ENCODE results near the gene CALD1.

Gene CALD1

GRCh38 chr7:134842062-134842461 is 62.6 kb downstream of the CALD1 start:
- Histone ChIP-seq H3K4me1 (ENCODE audit: insufficient read depth, low read length, poor library complexity, severe bottlenecking) (no peaks in the 10 kb centered on the region), H3K9me3 (ENCODE audit: insufficient read depth, low read depth, low read length) (no peaks in the 10 kb centered on the region), H3F3A (ENCODE audit: low read depth) (no peaks in the 10 kb centered on the region), H3K36me3 (ENCODE audit: insufficient read depth, low read length) (no peaks in the 10 kb centered on the region), H3K4me3 (ENCODE audit: low read length, poor library complexity, severe bottlenecking) (no peak overlapping the region), H3K27me3 (ENCODE audit: insufficient read depth, low read length, poor library complexity, severe bottlenecking) (no peaks in the 10 kb centered on the region), H3K9me2 (replicated peaks; ENCODE audit: low read depth, low read length) (no peaks in the 10 kb centered on the region), H2AFZ (ENCODE audit: low read length) (no peak overlapping the region), H3K4me2 (ENCODE audit: low read depth, low read length, poor library complexity, severe bottlenecking) (no peak overlapping the region), H3K9ac (ENCODE audit: low read depth, low read length, poor library complexity, severe bottlenecking) (no peak overlapping the region), H4K20me1 (ENCODE audit: insufficient read depth, low read length, poor library complexity, severe bottlenecking) (no peaks in the 10 kb centered on the region), H3K79me2 (ENCODE audit: insufficient read depth, low read length) (no peaks in the 10 kb centered on the region)
- no peak for TF ChIP-seq EZH2phosphoT487 (IDR thresholded peaks at IDR 0.05; ENCODE audit: borderline replicate concordance)
- TF ChIP-seq, protein P1, sequence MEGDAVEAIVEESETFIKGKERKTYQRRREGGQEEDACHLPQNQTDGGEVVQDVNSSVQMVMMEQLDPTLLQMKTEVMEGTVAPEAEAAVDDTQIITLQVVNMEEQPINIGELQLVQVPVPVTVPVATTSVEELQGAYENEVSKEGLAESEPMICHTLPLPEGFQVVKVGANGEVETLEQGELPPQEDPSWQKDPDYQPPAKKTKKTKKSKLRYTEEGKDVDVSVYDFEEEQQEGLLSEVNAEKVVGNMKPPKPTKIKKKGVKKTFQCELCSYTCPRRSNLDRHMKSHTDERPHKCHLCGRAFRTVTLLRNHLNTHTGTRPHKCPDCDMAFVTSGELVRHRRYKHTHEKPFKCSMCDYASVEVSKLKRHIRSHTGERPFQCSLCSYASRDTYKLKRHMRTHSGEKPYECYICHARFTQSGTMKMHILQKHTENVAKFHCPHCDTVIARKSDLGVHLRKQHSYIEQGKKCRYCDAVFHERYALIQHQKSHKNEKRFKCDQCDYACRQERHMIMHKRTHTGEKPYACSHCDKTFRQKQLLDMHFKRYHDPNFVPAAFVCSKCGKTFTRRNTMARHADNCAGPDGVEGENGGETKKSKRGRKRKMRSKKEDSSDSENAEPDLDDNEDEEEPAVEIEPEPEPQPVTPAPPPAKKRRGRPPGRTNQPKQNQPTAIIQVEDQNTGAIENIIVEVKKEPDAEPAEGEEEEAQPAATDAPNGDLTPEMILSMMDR (conservative IDR thresholded peaks at IDR 0.05; ENCODE audit: low read length): no peak

DNA sequence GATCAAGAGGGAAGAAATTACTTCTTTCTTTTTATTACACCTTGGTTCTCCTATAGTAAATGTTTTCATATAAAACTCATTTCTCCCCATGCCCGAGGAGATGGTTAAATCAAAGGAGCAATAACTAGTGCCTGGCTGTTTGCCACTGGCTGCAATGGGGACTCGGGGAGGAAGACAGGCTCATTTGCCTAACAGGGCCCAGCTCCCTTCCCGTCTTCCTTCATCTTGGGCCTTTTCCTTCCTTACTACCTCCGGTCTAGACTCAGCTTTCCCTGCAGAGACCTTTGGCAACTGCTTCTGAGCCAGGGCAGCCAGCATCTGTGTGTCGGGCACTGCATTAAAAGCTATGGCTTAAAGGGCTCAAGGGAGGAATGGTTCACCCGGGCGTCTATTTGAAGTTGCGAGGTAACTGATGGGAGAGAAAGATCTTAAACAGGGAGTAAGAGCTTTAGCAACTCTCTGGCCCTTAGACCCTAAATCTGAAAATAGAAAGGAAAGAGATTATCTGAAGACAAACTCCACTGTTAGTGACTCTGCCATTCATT is 63.5 kb downstream of the CALD1 start:
- TF ChIP-seq, protein P1 (conservative IDR thresholded peaks at IDR 0.05; ENCODE audit: low read length): no peak
- TF ChIP-seq EZH2phosphoT487 (IDR thresholded peaks at IDR 0.05; ENCODE audit: borderline replicate concordance): no peak
- Histone ChIP-seq H3K9ac (ENCODE audit: low read depth, low read length, poor library complexity, severe bottlenecking) (no peak overlapping the region), H3K4me3 (ENCODE audit: low read length, poor library complexity, severe bottlenecking) (no peak overlapping the region), H3K9me3 (ENCODE audit: insufficient read depth, low read depth, low read length) (no peaks in the 10 kb centered on the region), H3K27me3 (ENCODE audit: insufficient read depth, low read length, poor library complexity, severe bottlenecking) (no peaks in the 10 kb centered on the region), H3K9me2 (replicated peaks; ENCODE audit: low read depth, low read length) (no peaks in the 10 kb centered on the region), H3K36me3 (ENCODE audit: insufficient read depth, low read length) (no peaks in the 10 kb centered on the region), H3K4me2 (ENCODE audit: low read depth, low read length, poor library complexity, severe bottlenecking) (no peak overlapping the region), H2AFZ (ENCODE audit: low read length) (no peak overlapping the region), H3K79me2 (ENCODE audit: insufficient read depth, low read length) (no peaks in the 10 kb centered on the region), H3F3A (ENCODE audit: low read depth) (no peaks in the 10 kb centered on the region), H4K20me1 (ENCODE audit: insufficient read depth, low read length, poor library complexity, severe bottlenecking) (no peaks in the 10 kb centered on the region), H3K4me1 (ENCODE audit: insufficient read depth, low read length, poor library complexity, severe bottlenecking) (no peaks in the 10 kb centered on the region)

DNA sequence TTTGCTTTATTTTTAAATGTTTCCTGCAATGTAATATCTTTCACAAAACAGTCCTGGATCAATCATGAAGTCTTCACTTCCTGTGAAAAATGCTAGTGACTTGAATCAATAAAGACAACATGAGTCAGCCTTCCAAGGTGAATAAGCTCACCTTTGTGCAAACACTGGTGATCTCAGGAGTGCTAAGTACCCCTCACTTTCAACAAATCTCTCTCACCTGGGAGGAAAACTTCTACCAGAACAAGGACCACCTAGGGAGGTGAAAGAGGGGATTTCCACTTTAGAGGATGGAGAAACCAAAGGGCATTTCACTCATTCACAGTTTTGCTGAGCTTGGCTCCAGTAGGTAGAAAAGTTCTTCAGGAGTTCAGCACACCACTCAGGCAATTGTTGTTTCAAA is 64.8 kb downstream of the CALD1 start:
- Histone ChIP-seq H4K20me1 (ENCODE audit: insufficient read depth, low read length, poor library complexity, severe bottlenecking) (no peaks in the 10 kb centered on the region), H3K27me3 (ENCODE audit: insufficient read depth, low read length, poor library complexity, severe bottlenecking) (no peaks in the 10 kb centered on the region), H3F3A (ENCODE audit: low read depth) (no peaks in the 10 kb centered on the region), H3K9me2 (replicated peaks; ENCODE audit: low read depth, low read length) (no peaks in the 10 kb centered on the region), H3K4me2 (ENCODE audit: low read depth, low read length, poor library complexity, severe bottlenecking) (no peak overlapping the region), H3K9me3 (ENCODE audit: insufficient read depth, low read depth, low read length) (no peaks in the 10 kb centered on the region), H3K4me1 (ENCODE audit: insufficient read depth, low read length, poor library complexity, severe bottlenecking) (no peaks in the 10 kb centered on the region), H2AFZ (ENCODE audit: low read length) (no peak overlapping the region), H3K4me3 (ENCODE audit: low read length, poor library complexity, severe bottlenecking) (no peak overlapping the region), H3K79me2 (ENCODE audit: insufficient read depth, low read length) (no peaks in the 10 kb centered on the region), H3K9ac (ENCODE audit: low read depth, low read length, poor library complexity, severe bottlenecking) (no peak overlapping the region), H3K36me3 (ENCODE audit: insufficient read depth, low read length) (no peaks in the 10 kb centered on the region)
- TF ChIP-seq EZH2phosphoT487 (IDR thresholded peaks at IDR 0.05; ENCODE audit: borderline replicate concordance): no peak
- TF ChIP-seq, protein P1 (conservative IDR thresholded peaks at IDR 0.05; ENCODE audit: low read length): no peak

All from Loucy (cell line).